Measurements from ENCODE around the gene POC1A. TPM values are rescaled to one million over a fixed set of nuclear protein-coding genes. Genes with fewer than 3 reads are reported as not detected.

Gene POC1A
- total RNA-seq, 2 donors from 2014 or later = 14.9 to 35.3 TPM

DNA sequence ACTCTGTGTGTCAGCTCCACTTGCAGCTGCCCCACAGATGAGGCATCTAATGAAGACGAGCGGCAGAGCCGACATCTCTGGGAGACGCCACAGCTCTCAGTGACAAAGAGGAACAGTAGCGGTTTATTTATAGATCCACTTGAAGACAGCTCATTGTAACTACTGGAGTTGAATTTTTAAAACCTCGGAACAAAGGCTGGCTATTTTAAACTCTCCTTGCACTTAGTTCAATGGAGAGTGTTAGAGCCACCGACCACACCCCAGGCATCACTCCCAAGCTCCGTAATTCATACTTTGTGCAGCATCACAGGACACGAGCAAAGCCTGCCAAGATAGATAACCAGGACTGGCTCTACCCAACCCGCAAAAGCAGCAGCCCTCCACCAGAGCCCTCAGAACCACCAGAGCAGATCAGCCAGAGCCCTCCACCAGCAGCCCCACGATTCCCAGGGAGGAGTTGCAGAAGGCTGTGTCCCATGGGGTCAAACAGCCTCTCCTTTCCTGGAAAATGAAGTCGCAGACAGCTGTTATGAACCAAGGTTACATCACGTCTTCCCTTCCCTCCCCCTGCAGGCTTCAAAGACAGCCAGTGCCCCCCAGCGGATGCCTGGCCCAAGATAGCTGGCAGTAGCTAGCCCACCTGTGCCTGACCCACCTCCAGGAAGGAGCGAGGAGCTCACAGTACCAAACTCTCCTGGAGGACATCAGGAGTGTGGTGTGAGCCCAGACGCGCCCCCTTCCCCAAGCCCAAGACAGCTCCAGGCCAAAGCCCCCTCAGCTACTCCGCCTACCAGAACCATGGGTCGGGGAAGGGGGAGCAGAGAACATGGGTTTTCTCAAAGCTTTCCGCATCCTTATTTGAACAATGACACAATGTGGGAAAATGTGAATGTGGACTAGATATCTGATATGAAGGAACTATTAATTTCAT lies 45.7 kb downstream of the POC1A start:
- DNase-seq (ENCODE audit: low spot score) (peak; percentile 38), ATAC-seq (no peak)
- H3K9me3 Mint-ChIP-seq = no peaks in the 10 kb centered on the region
- H3K4me3 Mint-ChIP-seq = no peak overlapping the region
- no peaks in the 10 kb centered on the region for H3K36me3 Mint-ChIP-seq
- peaks cover 11 to 19% of the 10 kb centered on the region in 2 donors for H3K4me1 Mint-ChIP-seq (ENCODE audit: low read depth in 2 of 2)
- peak overlapping the region in 1 of 2 donors; percentile 85 for H3K27ac Mint-ChIP-seq
- H3K27me3 Mint-ChIP-seq = no peaks in the 10 kb centered on the region

DNA sequence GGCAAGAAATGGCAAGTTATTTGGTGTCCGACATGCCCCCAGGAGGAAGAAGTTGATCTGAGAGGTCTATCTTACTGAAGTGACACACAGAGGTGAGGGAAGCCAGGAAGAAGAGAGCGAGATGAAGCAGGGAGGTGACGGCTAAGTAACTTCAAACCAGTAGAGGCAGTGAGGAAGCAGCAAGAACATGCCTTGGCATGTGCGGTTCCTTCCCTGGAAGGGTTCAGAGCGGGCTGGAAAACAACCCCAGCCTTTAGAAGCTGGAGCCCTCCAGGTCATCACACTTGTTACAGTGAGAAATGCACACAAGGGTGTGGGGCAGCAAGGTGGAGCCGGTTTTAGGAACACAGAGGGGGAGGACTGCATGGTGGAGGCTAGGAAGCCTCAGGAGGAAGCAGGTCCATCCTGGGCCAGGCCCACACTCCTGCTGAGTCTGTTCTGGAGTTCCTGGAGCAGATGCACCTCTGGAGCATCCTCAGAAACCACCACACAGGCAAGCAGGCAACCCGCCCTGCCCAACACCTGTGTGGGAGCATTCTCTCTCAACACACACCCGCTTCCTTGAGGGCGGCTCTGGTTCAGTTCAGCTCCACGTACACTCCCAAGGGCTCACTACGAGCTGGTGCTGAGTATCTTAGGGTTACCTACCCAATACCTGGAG lies 47.1 kb downstream of the POC1A start:
- ATAC-seq = no peak
- Mint-ChIP-seq H3K36me3 (peaks cover 6% of the 10 kb centered on the region), H3K9me3 (no peaks in the 10 kb centered on the region), H3K4me1 (ENCODE audit: low read depth in 2 of 2) (peaks cover 11 to 19% of the 10 kb centered on the region in 2 donors), H3K27ac (no peak overlapping the region), H3K4me3 (no peak overlapping the region), H3K27me3 (no peaks in the 10 kb centered on the region)
- DNase-seq (ENCODE audit: low spot score) = no peak

DNA sequence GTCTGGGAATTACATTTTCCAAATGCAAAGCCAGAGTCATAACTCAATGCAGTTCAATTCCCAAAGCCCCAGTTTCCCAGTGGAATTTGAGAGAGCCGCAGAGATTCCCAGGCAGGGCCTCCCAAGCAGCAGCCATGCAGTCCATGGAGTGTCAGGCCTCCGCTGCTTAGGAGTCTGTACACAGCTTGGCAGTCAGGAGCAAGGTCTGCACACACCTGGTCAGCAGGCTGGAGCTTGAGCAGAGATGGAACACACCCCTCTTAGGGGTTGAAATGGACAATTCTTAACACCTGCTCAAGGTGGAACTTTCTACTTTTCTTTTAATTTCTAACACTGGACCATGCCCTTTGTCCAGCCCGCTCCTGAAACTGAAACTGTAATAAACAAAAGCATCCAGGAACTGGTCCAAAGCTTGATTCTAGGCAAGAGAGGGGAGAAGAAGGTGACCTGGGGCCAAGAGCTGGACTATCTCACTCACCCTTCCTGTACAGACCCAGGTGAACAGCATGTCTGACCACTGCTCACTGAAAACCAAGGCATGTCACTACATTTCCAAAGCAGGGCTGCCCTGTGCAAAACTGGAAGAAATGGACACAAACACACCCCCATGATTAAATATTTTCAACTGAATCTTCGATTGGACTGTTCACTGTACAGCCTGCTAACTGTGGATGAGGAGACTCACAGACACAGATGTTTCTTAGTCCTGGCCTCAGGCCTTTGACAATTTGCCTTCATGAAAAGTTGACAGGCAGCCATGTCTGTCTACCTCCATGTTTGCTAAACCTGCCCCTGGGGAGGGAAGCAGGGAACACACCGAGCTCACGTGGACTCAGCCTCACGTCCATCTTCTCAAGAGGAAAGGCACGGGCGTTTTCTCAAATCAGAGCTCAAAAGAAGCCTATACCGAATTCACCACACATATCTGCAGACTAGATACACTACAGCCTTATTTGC lies 49.3 kb downstream of the POC1A start:
- no peaks in the 10 kb centered on the region for H3K27me3 Mint-ChIP-seq
- H3K36me3 Mint-ChIP-seq = peaks cover 18% of the 10 kb centered on the region
- H3K4me3 Mint-ChIP-seq = no peak overlapping the region
- DNase-seq (ENCODE audit: low spot score) (peak; percentile 29), ATAC-seq (no peak)
- H3K4me1 Mint-ChIP-seq (ENCODE audit: low read depth in 2 of 2) = peaks cover 14 to 19% of the 10 kb centered on the region in 2 donors
- H3K9me3 Mint-ChIP-seq = no peaks in the 10 kb centered on the region
- no peak overlapping the region for H3K27ac Mint-ChIP-seq

DNA sequence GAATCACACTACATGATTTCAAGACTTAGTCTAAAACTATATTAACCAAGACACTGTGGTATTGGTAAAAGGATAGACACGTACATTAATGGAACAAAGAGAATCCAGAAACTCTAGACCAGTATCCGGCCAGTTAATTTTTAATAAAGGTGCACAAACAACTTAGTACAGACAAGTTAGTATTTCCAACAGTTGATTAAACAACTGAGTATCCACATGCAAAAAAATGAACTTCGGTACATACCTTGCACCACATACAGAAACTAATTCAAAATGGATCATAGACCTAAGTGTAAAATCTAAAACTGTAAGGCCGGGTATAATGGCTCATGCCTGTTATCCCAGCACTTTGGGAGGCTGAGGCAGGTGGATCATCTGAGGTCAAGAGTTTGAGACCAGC lies 51.3 kb downstream of the POC1A start:
- peaks cover 12 to 18% of the 10 kb centered on the region in 2 donors for H3K4me1 Mint-ChIP-seq (ENCODE audit: low read depth in 2 of 2)
- DNase-seq (ENCODE audit: low spot score) (no peak), ATAC-seq (no peak)
- H3K36me3 Mint-ChIP-seq = peaks cover 18% of the 10 kb centered on the region
- H3K9me3 Mint-ChIP-seq = no peaks in the 10 kb centered on the region
- H3K4me3 Mint-ChIP-seq = no peak overlapping the region
- H3K27ac Mint-ChIP-seq = no peak overlapping the region
- no peaks in the 10 kb centered on the region for H3K27me3 Mint-ChIP-seq

DNA sequence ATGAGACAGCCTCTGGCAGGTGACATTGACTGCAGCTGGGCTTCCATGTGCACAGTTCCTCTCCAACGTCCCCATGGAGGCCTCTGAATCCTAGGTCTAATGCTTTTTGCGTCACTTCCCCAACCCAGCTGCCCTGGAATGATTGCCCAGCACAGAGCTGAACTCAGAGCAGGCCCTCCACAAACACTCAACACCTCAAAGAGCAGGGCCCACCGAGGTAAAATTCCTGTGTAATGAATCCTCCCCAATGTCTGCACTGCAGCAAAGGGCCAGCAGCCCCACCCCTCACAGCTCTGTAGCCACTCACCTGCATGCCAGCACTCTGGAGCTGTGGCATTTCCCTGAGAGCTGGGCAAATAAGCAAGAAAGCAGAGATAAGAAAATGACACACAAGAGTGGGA lies 55.2 kb downstream of the POC1A start:
- Mint-ChIP-seq H3K27me3 (no peaks in the 10 kb centered on the region), H3K4me1 (ENCODE audit: low read depth in 2 of 2) (peaks cover 12 to 20% of the 10 kb centered on the region in 2 donors), H3K4me3 (no peak overlapping the region), H3K27ac (peak overlapping the region in 1 of 2 donors; percentile 64), H3K9me3 (no peaks in the 10 kb centered on the region), H3K36me3 (peaks cover 18% of the 10 kb centered on the region)
- ATAC-seq = no peak
- peak; percentile 12 for DNase-seq (ENCODE audit: low spot score)

DNA sequence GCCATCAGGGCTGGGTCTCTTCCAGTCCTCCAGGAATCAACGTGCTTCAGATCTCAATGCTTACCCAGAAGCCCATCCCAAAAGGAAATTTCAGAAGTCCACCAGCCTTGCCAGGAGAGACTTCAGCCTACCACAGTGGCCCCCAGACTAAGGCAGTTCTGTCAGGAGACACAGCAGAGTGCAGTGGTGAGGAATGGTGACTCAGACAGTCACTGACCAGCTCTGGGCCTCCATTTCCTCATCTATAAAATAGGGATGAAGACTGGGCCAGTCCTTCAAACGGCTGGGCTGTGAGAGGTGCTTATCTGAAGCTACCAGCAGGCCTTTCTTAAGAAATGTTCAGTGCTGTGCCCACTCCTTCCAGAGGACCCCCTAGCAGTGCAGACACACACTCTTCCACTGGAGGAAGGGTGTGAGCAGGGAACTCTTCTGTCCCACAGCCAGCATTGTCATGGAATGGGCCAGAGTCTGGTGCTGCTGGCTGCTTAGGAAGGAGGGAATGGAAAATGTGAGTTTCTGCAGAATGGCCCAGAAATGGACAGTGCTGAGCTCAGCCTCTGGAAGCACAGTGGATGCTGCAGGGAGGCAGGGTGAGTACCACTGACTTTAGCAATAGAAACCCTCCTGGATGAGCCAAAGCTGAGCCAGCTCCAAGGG lies 56.2 kb downstream of the POC1A start:
- peaks cover 12 to 20% of the 10 kb centered on the region in 2 donors for H3K4me1 Mint-ChIP-seq (ENCODE audit: low read depth in 2 of 2)
- H3K27me3 Mint-ChIP-seq = no peaks in the 10 kb centered on the region
- H3K27ac Mint-ChIP-seq = no peak overlapping the region
- peak; percentile 32 for DNase-seq (ENCODE audit: low spot score)
- H3K36me3 Mint-ChIP-seq = peaks cover 18% of the 10 kb centered on the region
- no peaks in the 10 kb centered on the region for H3K9me3 Mint-ChIP-seq
- ATAC-seq = no peak
- no peak overlapping the region for H3K4me3 Mint-ChIP-seq

DNA sequence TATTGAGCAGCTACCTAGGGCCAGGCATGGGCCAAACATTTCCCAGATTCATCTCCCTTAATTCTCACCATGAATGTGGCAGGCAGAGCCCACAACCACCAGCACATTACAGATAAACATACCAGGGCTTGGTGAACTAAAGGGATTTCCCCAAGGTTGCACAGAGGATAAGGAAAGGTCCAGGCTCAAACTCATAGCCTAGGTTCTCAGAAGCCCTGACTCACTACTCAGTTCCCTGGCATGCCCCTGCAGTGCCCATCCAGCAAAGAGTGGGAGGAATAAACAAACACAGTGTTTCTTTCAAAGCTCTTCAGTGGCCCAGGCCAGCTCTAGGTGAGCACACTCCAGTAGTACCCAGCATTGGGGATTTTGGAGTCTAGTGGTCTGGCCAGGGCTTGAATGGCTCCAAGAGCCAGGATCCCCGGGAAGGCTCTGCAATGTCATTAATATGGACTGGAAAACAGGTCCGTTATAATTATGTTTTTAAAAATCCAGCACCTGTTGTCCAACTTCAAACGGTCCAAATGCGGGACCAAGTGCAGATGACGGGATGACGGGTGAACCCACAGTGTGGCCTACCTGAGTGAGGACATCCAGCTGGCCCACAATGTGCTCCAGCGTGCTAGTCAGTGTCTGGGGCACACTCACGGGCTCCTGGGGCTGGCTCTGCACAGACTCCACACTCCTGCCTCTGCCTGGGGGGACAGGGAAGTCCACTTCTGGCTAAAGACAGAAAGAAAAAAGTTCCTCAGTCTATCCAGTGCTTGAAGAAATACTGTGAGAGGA lies 58.0 kb downstream of the POC1A start:
- Mint-ChIP-seq H3K4me1 (ENCODE audit: low read depth in 2 of 2) (peaks cover 12 to 24% of the 10 kb centered on the region in 2 donors), H3K27me3 (no peaks in the 10 kb centered on the region), H3K27ac (peak overlapping the region in 1 of 2 donors; percentile 77), H3K36me3 (peaks cover 8% of the 10 kb centered on the region), H3K4me3 (no peak overlapping the region), H3K9me3 (no peaks in the 10 kb centered on the region)
- DNase-seq (ENCODE audit: low spot score) (peak; percentile 34), ATAC-seq (no peak)

DNA sequence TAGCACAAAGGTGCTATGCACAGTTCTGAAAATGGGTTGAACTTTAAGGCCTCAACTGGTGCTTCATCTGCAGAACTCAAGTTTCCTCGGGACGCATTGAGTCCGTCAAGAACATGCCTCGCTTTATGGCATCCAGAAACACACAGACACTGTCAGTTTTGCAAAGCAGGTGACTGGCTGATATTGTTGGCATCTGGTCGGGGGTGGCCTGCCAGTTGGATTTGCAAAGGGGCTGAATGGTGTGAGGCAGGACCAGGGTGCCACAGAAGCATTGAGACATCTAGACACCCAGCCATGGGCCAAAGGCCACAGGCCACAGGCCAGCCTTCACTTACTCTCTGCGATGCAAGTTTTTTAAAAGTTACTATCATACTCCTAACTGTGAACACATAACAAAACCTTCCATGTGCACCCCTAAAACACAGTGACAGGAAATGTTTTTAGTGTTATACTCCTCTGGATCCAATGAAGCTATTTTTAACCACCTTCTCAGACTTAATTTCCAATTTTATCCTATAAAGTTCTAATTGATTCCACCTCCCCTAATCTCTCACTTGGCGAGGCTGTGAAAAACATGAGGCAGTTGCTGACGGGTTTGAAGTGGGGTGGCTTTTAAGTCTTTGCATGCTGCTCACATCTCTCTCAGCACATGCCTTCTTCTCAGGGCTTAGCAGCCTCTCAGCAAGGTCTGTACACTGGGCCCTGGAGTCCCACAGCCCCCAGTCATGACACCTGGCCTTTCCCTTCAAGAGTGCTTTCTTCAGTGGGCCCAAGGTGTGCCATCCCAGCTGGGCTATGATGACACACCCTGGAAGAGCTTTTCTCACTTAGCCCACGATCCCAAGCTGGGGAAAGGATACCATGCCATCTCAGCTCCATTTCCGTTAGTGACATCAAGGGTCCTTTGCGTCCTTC lies 59.4 kb downstream of the POC1A start:
- no peak overlapping the region for H3K27ac Mint-ChIP-seq

DNA sequence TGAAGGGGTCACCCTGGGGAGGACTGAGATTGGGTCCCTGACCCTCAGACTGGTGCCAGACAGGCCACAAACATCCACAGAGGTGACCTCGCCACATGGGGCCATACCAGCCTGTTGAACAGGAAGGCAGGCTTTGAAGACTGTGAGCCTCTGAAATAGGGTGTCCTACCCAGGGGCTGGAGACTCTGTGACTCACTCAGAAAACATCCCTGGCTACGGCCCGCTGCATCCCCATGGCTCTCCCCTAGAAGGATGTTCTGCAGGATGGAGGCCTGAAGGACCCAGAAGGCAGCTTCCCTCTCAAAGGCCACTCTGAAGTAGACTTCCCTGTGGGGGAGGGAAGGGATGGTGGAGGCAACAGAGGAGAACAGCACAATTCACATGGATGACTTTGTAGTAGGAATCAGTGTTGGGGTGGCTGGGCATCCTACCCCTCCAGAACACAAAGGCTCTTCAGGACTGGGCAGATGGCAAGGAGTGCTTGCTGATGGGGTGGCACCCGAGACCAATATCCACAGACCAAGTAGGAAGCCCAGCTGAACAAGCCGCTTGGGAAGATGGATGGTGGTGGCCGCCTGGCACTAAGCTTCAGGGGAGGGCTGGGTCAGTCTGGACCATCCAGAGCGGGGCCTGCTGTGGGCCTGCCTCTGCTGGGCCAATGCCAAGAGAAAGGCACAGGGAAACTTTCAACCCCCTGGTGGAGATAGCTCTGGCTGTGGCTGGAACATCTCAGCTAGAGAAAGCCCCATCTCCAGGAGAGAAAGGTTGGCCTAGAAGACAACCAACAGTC lies 60.3 kb downstream of the POC1A start:
- Mint-ChIP-seq H3K9me3 (no peaks in the 10 kb centered on the region), H3K4me1 (ENCODE audit: low read depth in 2 of 2) (peaks cover 0 to 9% of the 10 kb centered on the region in 2 donors), H3K27me3 (no peaks in the 10 kb centered on the region), H3K4me3 (no peak overlapping the region), H3K36me3 (no peaks in the 10 kb centered on the region), H3K27ac (no peak overlapping the region)
- no peak for ATAC-seq
- peak; percentile 12 for DNase-seq (ENCODE audit: low spot score)

More for the DNA sequence above, 59.4 kb downstream of the POC1A start:
- Mint-ChIP-seq H3K36me3 (no peaks in the 10 kb centered on the region), H3K4me3 (no peak overlapping the region), H3K27me3 (no peaks in the 10 kb centered on the region), H3K9me3 (no peaks in the 10 kb centered on the region), H3K4me1 (ENCODE audit: low read depth in 2 of 2) (peaks cover 4 to 15% of the 10 kb centered on the region in 2 donors)
- DNase-seq (ENCODE audit: low spot score) (peak; percentile 22), ATAC-seq (no peak)

DNA sequence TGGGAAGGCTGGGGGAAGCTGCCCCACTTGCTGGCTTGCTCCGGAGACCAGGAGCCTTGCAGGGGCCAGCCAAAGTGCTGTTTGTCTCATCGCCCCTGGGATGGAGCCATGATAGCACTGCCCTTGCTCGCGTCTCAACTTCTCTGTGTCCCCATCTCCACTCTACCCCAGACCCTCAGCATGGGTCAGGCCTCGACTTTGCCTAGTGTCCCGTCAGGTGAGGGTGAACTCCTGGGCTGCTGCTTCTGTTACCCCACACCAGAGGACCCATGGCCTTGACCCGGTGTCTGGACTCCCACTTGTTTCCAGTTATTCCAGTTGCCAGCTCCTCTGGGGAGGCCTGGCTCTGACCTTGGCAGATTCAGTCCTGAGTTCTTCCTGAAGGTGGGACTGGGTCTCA lies 61.3 kb downstream of the POC1A start:
- Mint-ChIP-seq H3K4me3 (no peak overlapping the region), H3K9me3 (no peaks in the 10 kb centered on the region), H3K27me3 (no peaks in the 10 kb centered on the region), H3K27ac (no peak overlapping the region), H3K4me1 (ENCODE audit: low read depth in 2 of 2) (peaks cover under 1 to 10% of the 10 kb centered on the region in 2 donors), H3K36me3 (no peaks in the 10 kb centered on the region)
- DNase-seq (ENCODE audit: low spot score) (peak; percentile 16), ATAC-seq (no peak)

DNA sequence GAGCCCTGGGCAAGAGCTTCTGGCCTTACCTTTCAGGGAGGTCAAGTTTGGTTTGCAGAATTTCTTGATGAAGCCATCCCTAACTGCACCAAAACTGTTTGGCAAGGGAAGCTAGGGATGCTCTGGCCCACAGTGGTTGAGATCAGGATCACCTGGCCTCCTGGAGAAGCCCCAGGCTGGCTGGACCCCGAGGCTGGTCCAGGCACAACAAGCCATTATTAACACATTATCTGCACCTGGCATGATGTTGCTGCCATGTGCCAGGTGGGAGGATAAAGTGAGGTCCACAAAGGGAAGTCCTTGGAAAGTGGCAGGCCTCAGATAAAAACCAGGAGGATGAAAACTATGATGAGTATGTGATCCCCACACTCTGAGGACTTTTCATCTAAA lies 62.0 kb downstream of the POC1A start:
- H3K9me3 Mint-ChIP-seq = no peaks in the 10 kb centered on the region
- H3K27ac Mint-ChIP-seq = no peak overlapping the region
- H3K36me3 Mint-ChIP-seq = no peaks in the 10 kb centered on the region
- DNase-seq (ENCODE audit: low spot score) = no peak
- H3K4me1 Mint-ChIP-seq (ENCODE audit: low read depth in 2 of 2) = peaks cover 7 to 16% of the 10 kb centered on the region in 2 donors
- ATAC-seq = no peak
- H3K4me3 Mint-ChIP-seq = no peak overlapping the region
- H3K27me3 Mint-ChIP-seq = no peaks in the 10 kb centered on the region
